HUES64 (cell line): Measurements from ENCODE around the gene VTI1B.
A peak's percentile ranks its signal among the peaks of the same experiment; 100 is the strongest.
"Not testable (repeated sequence)": the region's sequence is repeated elsewhere in the genome, so short reads cannot be mapped to it uniquely, and the experiment has no call there.

Experiments
- H3K27ac ChIP-seq: 2 replicates; pipeline ENCODE4 v1.7.0; 2013; ENCODE audit warnings: low read depth, low read length, inconsistent platforms
- H3K27me3 ChIP-seq: 2 replicates; pipeline ENCODE4 v1.6.1; 2013; ENCODE audit warnings: mild to moderate bottlenecking, low read length; ENCODE audit not compliant: insufficient read depth
- H3K36me3 ChIP-seq: 2 replicates; pipeline ENCODE4 v1.6.1; 2013; ENCODE audit warnings: mild to moderate bottlenecking, low read length; ENCODE audit not compliant: insufficient read depth
- H3K4me1 ChIP-seq: 2 replicates; pipeline ENCODE4 v1.6.1; 2013; ENCODE audit warnings: mild to moderate bottlenecking, low read length, moderate library complexity; ENCODE audit not compliant: insufficient read depth
- H3K4me3 ChIP-seq: 2 replicates; pipeline ENCODE4 v1.5.1; 2013; ENCODE audit warnings: mild to moderate bottlenecking, low read length, moderate library complexity
- H3K9ac ChIP-seq: 2 replicates; pipeline ENCODE4 v1.6.1; 2013; ENCODE audit warnings: mild to moderate bottlenecking, low read depth, low read length
- H3K9me3 ChIP-seq: 2 replicates; pipeline ENCODE4 v1.6.1; 2013; ENCODE audit warnings: low read depth, low read length; ENCODE audit not compliant: insufficient read depth
- WGBS: fragments of 150-250, 120-280 bp; methylation state at CpG from one replicate; pipeline ENCODE4 v1.1.7; 2013; ENCODE audit warnings: missing lambda C conversion rate; 5-methylcytosine and 5-hydroxymethylcytosine counted together

The VTI1B gene

DNA sequence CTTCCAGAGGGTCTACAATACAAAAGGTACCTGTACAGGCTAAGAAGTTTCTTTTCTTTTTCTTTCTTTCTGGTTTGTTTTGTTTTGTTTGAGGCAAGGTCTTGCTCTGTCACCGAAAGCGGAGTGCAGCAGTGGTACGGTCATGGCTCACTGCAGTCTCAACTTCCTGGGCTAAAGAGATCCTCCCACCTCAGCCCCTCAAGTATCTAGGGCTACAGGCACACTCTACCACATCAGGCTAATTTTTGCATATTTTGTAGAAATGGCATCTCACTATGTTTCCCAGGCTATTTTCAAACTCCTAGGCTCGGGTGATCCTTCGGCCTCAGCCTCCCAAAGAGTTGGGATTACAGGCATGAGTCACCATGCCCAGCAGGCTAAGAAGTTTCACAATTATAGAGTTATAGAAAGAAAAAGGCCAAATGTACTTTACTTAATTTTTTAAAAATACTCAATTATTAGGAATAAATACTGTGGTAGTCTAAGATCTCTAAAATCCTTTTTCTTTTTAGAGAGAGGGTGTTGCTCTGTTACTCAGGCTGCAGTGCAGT, 71.4 kb downstream of the VTI1B start:
- Histone ChIP-seq H3K9ac (no peak overlapping the region), H3K27ac (no peak overlapping the region), H3K4me1 (peaks cover 6% of the 10 kb centered on the region; the same call in 1 of the 2 replicates), H3K9me3 (no peaks in the 10 kb centered on the region), H3K27me3 (peaks cover 87% of the 10 kb centered on the region), H3K4me3 (no peak overlapping the region), H3K36me3 (no peaks in the 10 kb centered on the region)
- 73% methylated on average over 5 of the region's 5 CpGs for WGBS

- Histone ChIP-seq H3K4me1 (peaks cover 6% of the 10 kb centered on the region; the same call in 1 of the 2 replicates), H3K27me3 (peaks cover 82% of the 10 kb centered on the region), H3K9me3 (no peaks in the 10 kb centered on the region), H3K27ac (no peak overlapping the region), H3K9ac (no peak overlapping the region), H3K4me3 (no peak overlapping the region), H3K36me3 (no peaks in the 10 kb centered on the region)
- 67% methylated on average over 6 of the region's 7 CpGs for WGBS
Observed at GRCh38 chr14:67602076-67602475, 72.4 kb downstream of the VTI1B start.

DNA sequence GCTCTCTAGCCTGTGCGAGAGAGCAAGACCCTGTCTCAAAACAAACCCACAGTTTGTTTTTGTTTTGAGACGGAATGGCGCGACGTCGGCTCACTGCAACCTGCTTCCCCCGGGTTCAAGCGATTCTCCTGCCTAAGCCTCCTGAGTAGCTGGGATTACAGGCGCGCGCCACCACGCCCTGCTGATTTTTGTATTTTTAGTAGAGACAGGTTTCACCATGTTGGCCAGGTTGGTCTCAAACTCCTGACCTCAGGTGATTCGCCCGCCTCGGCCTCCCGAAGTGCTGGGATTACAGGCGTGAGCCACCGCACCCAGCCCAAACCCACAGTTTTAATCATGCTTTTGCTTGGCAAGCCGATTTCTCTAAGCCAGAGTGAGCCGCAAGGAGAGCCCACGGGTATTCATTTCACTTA, 73.9 kb downstream of the VTI1B start:
- peak overlapping the region; percentile 69 for H3K4me3 ChIP-seq
- not testable (repeated sequence) for H3K9me3 ChIP-seq, H3K36me3 ChIP-seq, H3K4me1 ChIP-seq, H3K9ac ChIP-seq, H3K27ac ChIP-seq
- 90% methylated on average over 21 of the region's 21 CpGs for WGBS
- peaks cover 67% of the 10 kb centered on the region for H3K27me3 ChIP-seq

- WGBS, result 7% methylated on average over 76 of the region's 77 CpGs
- Histone ChIP-seq H3K9me3 (no peaks in the 10 kb centered on the region), H3K4me3 (peak within 1 kb of the TSS; percentile 69), H3K27me3 (peaks cover 60% of the 10 kb centered on the region), H3K4me1 (peaks cover 6% of the 10 kb centered on the region; the same call in 1 of the 2 replicates), H3K27ac (no peak within 1 kb of the TSS), H3K36me3 (no peaks in the 10 kb centered on the region), H3K9ac (peak within 1 kb of the TSS; percentile 39)
Observed at GRCh38 chr14:67599698-67600561, 74.5 kb downstream of the VTI1B start, which contains the start of gene PIGH. TSS of gene PIGH (minus strand) at chr14:67600268. CDS start at chr14:67600203, 65 bp downstream.
